HG03280 (cell line): ENCODE measurements around the gene PRMT9.

Source experiments
- ATAC-seq: cut with Tn5 transposase; IDR thresholded peaks from one replicate; pipeline ENCODE4 v1.9.1; 2021; ENCODE audit warnings: mild to moderate bottlenecking, moderate library complexity; ENCODE audit not compliant: unreplicated experiment

PRMT9 gene

DNA sequence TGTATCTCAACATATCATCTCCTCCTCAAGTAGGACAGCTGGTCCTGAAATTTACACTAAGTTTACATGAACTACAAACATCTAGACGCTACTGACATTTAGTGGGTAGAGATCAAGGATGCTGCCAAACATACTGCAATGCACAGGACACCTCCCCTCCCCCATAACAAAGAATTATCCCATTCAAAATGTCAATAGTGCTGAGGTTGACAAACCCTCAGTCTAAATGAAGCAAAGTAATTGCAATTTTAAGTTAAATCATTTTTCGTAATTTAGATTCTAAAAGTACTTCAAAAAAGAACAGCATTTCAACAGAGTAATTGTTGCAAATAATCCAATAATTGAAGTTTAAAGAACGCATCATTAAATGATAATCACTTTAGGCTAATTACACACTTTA is 1.2 kb downstream of the PRMT9 start:
- no peak for ATAC-seq

DNA sequence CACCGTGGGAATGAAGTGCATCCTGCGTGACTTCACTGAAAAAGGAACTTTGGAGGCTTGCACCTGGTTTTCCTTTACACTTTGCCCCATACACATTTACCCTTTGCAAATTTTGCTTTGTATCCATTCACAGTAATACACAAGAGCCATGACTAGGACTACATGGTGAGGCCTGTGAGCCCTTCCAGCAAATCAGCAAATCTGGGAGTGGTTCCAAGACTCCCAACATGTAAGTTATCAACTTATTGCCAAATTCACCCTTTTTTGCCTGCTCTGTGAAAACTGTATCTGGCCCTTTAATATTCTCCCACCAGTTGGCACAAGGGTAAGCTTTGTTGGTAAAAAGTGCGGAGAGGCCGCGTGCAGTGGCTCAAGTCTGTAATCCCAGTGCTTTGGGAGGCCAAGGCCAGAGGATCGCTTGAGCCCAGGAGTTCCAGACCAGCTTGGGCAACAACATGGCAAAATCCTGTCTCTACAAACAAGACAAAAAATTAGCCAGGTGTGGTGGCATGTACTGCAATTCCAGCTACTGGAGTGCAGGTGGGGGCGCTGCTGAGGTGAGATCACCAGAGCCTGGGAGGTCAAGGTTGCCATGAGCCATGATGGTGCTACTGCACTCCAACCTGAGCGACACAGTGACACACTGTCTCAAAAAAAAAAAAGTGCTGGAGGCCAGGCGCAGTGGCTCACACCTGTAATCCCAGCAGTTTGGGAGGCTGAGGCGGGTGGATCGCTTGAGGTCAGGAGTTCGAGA is 5.0 kb downstream of the PRMT9 start:
- ATAC-seq, result no peak

DNA sequence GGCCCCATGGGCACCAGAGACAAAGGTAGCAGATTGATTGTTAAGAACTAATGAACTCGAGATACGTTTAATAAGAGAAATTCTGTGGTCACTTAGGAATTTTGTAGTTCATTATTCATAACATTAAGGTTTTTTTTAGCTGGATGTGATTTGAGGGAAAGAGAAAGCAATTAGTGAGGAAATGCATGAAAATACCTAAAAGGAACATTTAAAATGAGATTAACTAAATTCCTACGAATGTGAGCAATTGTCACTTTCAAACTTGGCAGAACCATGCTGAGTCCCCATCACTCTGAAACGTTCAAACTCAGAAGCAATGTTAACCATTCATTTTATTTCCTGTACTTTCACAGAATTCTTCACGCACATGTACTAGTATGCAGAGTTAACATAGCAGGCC is 5.9 kb downstream of the PRMT9 start:
- no peak for ATAC-seq

DNA sequence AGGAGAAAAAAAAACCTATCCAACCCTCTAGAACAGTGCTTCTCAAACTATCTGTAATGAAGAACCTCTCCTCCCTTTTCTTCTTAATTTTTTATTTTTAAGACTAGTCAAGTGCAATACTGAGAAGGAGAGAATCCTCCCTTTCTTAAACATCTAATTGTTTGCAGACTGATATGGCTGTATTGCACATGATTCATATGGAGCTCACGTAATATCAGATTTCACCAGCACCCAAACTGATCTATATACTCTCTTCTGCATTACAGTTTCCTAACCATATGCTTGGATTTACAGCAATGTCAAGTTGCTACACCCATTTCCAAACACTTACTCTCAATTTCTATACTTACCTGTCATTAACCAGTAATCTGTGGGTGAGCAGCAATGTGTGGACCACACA is 9.5 kb downstream of the PRMT9 start:
- no peak for ATAC-seq

DNA sequence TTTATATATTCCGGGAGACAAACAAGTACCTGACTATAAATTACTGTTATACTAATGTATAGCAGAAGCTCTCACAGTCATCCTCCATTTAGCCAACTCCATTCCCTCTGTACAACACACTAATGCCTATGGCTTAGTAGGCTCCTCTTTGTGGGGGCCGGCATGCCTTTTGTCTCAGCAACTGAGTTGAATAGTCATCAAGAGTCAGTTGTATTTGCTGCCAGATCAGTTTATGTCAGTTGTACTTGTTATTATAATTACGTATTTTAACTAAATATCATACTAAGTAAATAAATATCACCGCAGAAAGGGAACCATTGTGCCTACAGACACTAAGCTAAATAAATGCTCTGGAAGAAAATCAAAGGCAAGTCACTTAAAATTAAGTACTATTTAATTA is 9.9 kb downstream of the PRMT9 start:
- ATAC-seq, result no peak

DNA sequence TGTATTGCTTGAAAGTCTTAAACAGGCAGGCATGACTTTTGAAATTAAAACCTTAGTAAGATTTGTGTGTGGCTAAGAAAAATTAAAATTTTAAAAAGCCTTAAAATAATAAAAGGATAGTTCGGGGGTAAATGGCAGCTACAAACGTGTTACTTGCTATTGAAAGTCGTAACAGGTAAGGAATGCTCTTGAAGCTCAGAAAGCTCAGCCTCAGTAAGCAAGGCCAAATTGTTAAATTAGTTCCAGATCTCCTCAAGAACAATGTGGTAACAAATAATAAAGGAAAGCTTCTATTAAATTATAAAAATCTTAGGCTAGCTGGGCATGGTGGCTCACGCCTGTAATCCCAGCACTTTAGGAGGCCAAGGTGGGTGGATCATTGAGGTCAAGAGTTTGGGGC is 25.5 kb downstream of the PRMT9 start:
- no peak for ATAC-seq

DNA sequence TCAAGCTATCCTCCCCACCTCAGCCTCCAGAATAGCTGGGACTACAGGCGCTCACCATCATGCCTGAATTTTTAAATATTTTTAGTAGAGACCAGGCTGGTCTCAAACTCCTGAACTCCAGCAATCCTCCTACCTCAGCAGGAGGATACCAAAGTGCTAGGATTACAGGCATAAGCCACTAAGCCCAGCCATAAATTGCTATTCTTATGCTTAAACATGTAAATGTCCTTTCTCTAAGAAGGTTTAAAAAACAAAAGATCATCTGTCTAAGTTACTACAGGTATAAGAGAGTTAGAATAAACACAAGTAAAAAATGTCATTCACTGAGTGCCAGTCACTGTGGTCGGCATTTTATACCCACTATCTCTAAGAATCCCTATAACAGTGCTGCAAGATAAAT is 28.3 kb downstream of the PRMT9 start:
- no peak for ATAC-seq

DNA sequence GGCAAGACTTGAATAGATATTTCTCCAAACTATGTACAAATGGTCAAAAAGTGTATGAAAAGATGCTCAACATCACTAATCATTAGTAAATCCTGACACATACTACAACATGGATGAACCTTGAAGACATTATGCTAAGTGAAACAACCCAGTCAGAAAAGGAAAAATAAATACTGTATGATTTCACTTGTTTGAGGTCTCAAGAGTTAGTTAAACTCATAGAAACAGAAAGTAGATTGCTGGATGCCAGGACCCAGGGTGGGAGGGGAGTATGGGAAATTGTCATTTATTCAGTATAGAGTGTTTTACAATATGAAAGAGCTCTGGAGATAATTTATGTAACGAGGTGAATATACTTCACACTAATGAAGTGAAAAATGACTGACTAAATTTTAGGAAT is 32.4 kb downstream of the PRMT9 start:
- ATAC-seq, result no peak

DNA sequence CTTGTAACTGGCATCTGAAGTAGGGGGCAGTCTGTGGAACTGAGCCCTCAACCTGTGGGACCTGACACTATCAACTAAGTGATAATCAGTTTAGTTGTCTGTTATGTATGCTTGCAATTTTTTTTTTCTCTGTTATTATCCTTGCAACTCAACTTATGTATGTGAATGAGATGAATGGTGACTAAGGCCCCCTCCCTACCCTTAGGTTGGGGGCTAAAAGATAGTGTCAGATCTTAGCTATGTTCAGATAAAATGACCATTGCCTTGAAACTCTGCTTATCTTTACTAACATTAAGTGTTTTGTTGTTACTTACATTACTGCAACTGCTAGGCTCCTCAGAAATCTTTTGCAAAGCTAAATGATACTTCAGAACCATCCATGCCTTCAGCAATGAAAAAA is 35.3 kb downstream of the PRMT9 start:
- ATAC-seq, result no peak

DNA sequence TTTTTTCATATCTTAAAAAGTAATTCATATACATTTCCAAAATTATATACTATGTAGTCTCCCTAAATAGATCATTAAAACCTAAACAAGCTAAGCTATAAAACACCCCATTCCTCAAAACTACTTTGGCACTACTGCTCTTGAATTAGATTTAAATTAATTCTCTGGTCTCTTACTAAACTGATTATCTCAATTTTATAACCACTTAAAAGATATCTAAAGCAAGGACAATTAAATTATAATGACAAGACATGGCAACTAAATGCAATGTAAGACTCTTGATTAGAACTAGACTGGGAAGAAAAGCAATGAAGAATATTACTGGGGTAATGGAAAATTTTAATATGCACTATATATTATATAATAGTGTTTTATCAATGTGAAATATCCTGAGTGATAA is 38.9 kb downstream of the PRMT9 start:
- ATAC-seq, result no peak

DNA sequence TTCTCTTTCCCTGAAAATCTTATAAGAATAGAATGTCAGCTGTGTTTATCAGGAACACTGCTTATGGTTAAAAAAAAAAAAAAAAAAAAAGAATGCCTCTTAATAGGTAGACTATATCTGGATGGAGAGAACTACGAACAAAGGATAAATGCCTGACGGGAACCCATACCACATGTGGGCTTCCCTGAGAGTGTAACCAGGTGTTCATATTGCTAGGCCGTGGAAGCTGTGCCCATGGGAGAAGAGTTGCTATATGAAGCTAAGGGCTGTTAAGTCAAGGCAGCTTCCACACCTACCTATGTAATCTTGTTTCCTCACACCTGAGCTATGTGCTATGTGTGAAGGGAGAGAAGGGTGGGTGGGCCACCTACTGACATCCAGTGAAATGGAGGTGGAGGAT is 39.5 kb downstream of the PRMT9 start:
- no peak for ATAC-seq

DNA sequence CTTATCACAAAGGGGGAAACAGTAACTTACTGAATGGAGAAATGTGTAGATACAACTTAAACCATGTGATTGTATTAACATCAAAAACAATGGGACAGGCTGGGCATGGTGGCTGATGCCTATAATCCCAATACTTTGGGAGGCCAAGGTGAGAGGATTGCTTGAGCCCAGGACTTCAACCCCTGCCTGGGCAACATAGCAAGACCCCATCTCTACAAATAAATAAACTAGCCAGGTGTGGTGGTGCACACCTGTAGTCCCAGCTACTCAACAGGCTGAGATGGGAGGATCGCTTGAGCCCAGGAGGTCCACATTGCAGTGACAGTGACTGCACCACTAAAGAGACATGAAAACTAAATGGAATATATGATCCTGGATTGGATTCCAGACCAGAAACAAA is 40.3 kb downstream of the PRMT9 start:
- no peak for ATAC-seq

DNA sequence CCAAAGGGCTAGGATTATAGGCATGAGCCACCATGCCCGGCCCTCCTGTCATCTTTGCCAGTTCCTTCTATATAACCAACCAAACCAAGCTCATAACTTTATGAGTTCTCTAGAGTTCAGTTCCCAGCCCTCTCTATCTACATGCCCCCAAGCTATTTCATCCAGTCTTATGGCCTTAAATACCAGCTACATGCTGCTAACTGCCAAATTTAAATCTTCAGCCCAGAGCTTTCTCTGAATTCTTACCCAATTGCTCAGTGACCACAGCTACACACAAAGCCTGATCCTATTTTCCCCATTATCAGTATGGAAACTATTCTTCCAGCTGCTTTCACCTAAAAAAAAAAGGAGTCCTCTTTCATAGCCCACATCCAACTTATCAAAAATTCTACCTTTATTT is 43.6 kb downstream of the PRMT9 start:
- no peak for ATAC-seq

DNA sequence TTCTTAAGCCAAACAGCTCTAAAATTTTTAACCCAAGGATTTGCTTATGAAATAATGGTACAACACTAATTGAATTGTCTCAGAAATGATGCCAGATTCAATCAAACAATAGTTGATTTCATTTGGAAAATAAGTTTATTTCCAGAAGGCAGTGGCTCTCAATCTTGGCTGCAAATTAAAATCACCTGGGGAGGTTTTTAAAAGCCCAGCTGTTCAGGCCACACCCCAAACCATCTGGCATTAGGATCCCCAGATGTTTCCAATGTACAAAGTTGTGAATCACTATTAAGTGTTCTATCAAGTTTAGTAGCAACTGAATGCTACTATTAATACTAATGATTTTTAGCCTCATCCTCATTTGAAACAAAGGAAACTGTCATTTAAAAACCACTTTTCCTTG is 44.6 kb downstream of the PRMT9 start:
- ATAC-seq, result no peak

DNA sequence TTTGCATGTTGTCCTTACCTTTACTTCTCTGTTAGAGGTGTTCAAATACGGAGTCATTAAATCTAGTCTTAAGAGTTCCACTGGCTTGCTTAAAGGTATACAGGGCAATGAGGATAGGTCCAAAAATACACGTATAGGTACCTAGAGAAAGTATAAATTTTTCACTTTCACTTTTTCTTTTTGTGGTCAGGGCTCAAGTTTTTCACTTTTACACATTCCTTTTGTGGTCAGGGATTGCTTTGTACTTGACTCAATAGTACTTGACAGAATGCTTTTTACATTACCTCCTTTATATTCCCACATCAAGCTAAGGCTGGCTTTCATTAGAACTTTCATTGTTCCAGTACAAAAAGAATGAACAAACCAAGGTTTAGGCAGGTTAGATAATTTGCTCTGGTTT is 45.0 kb downstream of the PRMT9 start:
- no peak for ATAC-seq

DNA sequence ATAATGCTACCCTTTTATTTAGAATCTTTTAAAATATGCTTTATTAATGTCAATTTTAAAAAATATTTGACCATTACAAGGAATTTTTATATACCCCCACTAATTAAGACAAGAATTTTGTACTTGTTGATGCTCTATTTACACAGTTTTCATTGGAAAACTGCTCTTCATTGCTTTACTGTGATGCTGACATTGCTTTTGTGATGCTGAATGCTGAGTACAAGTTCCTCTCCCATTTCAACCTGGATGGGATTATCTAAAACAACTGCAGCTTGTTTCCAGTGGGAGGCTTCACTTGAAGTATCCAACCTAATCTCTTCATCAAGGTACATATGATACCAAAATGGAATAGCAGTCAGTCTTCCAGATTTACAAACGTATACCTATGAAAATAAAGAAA is 45.6 kb downstream of the PRMT9 start:
- ATAC-seq, result no peak

DNA sequence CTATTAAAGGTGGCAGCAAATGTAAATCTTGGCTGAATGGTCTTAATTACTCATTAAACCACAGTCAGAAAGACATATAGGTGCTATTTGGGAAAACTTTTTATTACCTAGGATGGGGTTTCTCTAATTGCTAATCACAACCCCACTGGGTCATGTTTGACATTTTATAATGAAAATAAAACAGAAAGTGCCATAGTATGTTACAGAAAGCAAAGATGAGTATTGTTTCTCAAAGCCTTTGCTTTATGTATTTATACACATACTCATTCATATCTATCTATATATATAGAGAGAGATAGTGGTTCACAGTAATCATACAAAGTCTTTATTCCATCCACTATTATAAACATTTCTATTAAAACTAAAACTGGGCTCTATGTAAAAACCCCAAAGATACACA is 48.6 kb downstream of the PRMT9 start:
- ATAC-seq, result no peak

DNA sequence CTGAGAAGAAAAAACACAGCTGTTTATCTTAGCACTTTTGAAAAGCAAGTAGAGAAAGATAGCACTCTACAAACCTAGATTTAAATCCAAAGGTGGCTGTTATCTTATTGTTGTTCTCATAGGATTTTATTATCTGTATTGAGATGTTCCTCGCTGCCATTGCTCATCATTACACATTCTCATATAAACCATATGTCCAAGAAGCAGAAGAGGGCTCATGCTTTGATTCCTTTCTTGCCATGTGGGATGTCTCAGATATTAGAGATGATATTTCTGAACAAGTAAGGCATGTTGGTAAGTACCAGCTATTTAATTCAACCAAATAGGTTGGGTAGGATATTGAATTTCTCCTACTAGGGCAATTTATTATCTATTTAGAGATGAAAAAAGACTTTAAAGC is 50.3 kb downstream of the PRMT9 start:
- ATAC-seq, result no peak

DNA sequence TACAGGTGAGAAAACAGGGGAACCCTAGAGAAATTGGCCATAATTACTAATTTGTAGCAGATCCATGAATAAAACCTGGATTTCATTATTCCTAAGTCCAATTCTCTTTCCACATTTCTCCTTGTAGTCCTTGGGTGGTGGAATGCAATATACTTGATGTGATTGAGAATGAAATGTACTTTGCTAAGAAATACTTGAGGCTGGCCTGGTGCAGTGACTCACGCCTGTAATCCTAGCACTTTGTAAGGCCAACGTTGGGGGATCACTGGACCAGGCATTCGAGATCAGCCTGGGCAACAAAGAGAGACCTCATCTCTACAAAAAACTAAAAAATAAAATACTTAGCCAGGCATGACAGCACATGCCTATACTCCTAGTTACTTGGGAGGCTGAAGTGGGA is 50.9 kb downstream of the PRMT9 start:
- no peak for ATAC-seq

DNA sequence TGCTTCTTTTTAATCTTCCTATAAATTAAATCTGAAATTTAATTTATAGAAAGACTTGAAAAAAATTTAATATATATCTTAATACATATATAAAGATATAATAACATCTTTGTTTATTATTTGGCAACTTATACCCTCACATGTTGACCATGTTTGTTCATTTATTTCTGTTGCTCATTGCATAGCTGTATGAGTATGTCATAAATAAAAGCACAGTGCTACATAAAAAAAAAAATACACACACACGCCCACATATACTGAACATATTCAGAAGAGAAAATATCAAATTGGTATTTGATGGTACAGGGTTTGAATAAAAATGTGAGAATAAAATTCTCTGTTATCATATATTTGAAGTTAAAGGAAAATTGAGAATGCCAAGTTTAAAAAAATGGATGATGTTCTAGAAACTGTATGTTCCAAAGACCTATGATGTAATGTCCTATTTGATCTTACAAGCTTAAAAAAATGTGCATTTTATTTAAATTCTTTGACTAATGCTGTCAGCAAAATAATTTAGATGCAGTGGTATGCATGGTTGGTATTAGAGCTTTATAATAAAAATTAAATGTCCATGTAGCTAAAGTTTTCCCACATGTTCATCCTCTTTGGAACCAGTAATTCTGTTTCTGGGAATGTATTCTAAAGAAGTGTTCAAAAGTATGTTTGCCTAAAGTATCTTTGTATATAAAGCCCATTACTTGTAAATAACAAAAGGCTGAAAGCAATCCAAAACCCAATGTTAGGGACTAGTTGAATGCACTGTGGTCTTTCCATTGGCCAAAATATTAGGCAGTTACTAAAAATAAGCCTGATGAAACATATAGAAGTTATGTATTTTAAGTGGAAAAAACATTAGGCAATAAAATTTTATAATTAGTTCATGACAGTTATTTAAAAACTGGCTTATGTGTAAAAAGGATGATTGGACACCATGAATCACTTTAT is 53.9 kb downstream of the PRMT9 start:
- no peak for ATAC-seq

DNA sequence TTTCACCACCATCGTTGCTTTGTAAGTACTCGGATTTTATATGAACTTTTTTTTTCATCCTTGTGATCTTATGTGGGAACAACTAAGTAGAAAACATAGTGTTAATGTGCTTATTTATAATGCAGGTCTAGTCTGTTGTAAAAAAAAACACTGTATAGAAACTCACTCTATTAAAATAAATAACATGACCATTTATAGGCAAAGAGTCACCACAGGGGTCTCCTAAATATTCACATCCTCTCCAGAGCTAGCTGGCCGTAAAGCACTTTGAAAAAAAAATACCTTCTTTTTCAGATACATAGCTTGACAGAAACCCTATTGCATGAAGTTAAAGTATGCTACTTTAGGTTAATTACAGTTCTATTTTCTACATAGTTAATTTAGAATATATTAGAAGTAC is 55.5 kb downstream of the PRMT9 start:
- ATAC-seq, result no peak

DNA sequence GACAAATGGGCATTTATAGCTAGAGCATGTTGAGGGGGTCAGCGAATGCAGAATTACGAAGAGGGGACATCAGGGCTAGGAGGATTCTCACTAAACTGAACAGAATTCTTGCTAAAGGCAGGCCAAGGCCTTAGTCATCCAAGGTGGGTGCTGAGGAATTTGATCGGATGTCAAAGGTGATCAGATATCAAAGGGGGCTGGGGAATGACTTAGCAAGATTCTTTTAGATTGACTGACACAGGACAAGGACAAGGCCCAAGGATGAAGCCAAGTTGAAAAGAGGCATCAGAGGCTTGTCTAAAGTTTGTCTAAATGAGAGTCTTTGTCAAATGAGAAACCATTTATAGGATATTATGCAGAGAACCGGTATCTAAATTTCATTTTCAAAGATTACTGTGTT is 57.1 kb downstream of the PRMT9 start:
- ATAC-seq, result no peak
